ENCODE data around the gene MRPS23.
"Not testable (repeated sequence)": the region's sequence is repeated elsewhere in the genome, so short reads cannot be mapped to it uniquely, and the experiment has no call there.

The MRPS23 gene

GRCh38 chr17:57861790-57862693, 12.2 kb upstream of the MRPS23 start:
- no peak for DNase-seq

GRCh38 chr17:57861000-57861789, 11.4 kb upstream of the MRPS23 start:
- DNase-seq, result peak; percentile 45

- DNase-seq, result no peak
These were observed 10.7 kb upstream of the MRPS23 start for GRCh38 chr17:57860414-57860999.

GRCh38 chr17:57859601-57860413, 10.0 kb upstream of the MRPS23 start:
- DNase-seq, result no peak

- no peak for DNase-seq
These were observed 9.0 kb upstream of the MRPS23 start for GRCh38 chr17:57858838-57859237.

- DNase-seq, result no peak
These were observed 7.2 kb upstream of the MRPS23 start for GRCh38 chr17:57856792-57857620.

- DNase-seq, result no peak
These were observed 5.7 kb upstream of the MRPS23 start for GRCh38 chr17:57855391-57856035.

GRCh38 chr17:57853695-57854094, 3.9 kb upstream of the MRPS23 start:
- no peak for DNase-seq

- no peak for DNase-seq
These were observed 3.1 kb upstream of the MRPS23 start for GRCh38 chr17:57852955-57853328.

GRCh38 chr17:57852092-57852954, 2.5 kb upstream of the MRPS23 start:
- no peak for DNase-seq

- no peak for DNase-seq
These were observed 526 bp downstream of the MRPS23 start for GRCh38 chr17:57849163-57849873.

- DNase-seq, result not testable (repeated sequence)
These were observed 3.5 kb downstream of the MRPS23 start for GRCh38 chr17:57846056-57846945.

GRCh38 chr17:57842280-57842679, 7.6 kb downstream of the MRPS23 start:
- no peak for DNase-seq

- no peak for DNase-seq
These were observed 10.3 kb downstream of the MRPS23 start for GRCh38 chr17:57839571-57839923.

GRCh38 chr17:57838857-57839570, 10.8 kb downstream of the MRPS23 start:
- DNase-seq, result no peak

GRCh38 chr17:57838453-57838852, 11.4 kb downstream of the MRPS23 start:
- DNase-seq, result no peak

GRCh38 chr17:57835333-57835900, 14.4 kb downstream of the MRPS23 start:
- DNase-seq, result no peak

All from activated T-cell treated with anti-CD3 and anti-CD28 coated beads, Interleukin-2, amount 50 U/mL, for 1 hour (primary cell).